NOMO-1 treated with dmso at 0.1 percent for 144 hours (cell line): ENCODE results near the gene CD99L2.
A peak's percentile ranks its signal among the peaks of the same experiment; 100 is the strongest.
"Not testable (repeated sequence)": the region's sequence is repeated elsewhere in the genome, so short reads cannot be mapped to it uniquely, and the experiment has no call there.

Source experiments
- DNase-seq: peaks from one replicate; lab custom pipeline; 2025; ENCODE audit not compliant: unreplicated experiment; lab: John Stamatoyannopoulos, UW

CD99L2 gene

GRCh38 chrX:150857453-150857852 is 41.0 kb downstream of the CD99L2 start:
- DNase-seq, result no peak

GRCh38 chrX:150856785-150857184 is 41.7 kb downstream of the CD99L2 start:
- no peak for DNase-seq

GRCh38 chrX:150856101-150856500 is 42.4 kb downstream of the CD99L2 start:
- DNase-seq, result no peak

GRCh38 chrX:150854856-150855255 is 43.6 kb downstream of the CD99L2 start:
- DNase-seq, result no peak

GRCh38 chrX:150849996-150850720 is 48.3 kb downstream of the CD99L2 start:
- DNase-seq, result no peak

GRCh38 chrX:150849486-150849885 is 49.0 kb downstream of the CD99L2 start:
- DNase-seq, result no peak

GRCh38 chrX:150848914-150849365 is 49.5 kb downstream of the CD99L2 start:
- no peak for DNase-seq

- no peak for DNase-seq
These were observed 51.4 kb downstream of the CD99L2 start for GRCh38 chrX:150847088-150847487.

GRCh38 chrX:150846130-150846529 is 52.3 kb downstream of the CD99L2 start:
- no peak for DNase-seq

GRCh38 chrX:150845091-150845490 is 53.4 kb downstream of the CD99L2 start:
- no peak for DNase-seq

GRCh38 chrX:150844016-150844415 is 54.5 kb downstream of the CD99L2 start:
- no peak for DNase-seq

GRCh38 chrX:150842198-150842685 is 56.2 kb downstream of the CD99L2 start:
- DNase-seq, result no peak

- DNase-seq, result peak; percentile 32
These were observed 56.8 kb downstream of the CD99L2 start for GRCh38 chrX:150841456-150842197.

- DNase-seq, result no peak
These were observed 60.6 kb downstream of the CD99L2 start for GRCh38 chrX:150837845-150838244.

- no peak for DNase-seq
These were observed 63.8 kb downstream of the CD99L2 start for GRCh38 chrX:150834695-150835094.

- DNase-seq, result no peak
These were observed 64.9 kb downstream of the CD99L2 start for GRCh38 chrX:150833454-150834056.

GRCh38 chrX:150831863-150832262 is 66.6 kb downstream of the CD99L2 start:
- DNase-seq, result no peak

- DNase-seq, result no peak
These were observed 69.7 kb downstream of the CD99L2 start for GRCh38 chrX:150828785-150829184.

GRCh38 chrX:150824352-150824751 is 74.1 kb downstream of the CD99L2 start:
- not testable (repeated sequence) for DNase-seq

- not testable (repeated sequence) for DNase-seq
These were observed 74.6 kb downstream of the CD99L2 start for GRCh38 chrX:150823826-150824225.

- DNase-seq, result no peak
These were observed 76.5 kb downstream of the CD99L2 start for GRCh38 chrX:150821971-150822370.

GRCh38 chrX:150813922-150814321 is 84.5 kb downstream of the CD99L2 start:
- no peak for DNase-seq
